Mesodermal cell (in vitro differentiated cells): ENCODE measurements around the gene ITPKB.

Experiments used
- H3K27ac ChIP-seq: 2 replicates; pipeline ENCODE4 v1.7.0; 2013; ENCODE audit warnings: mild to moderate bottlenecking, low read depth, low read length, moderate library complexity; ENCODE audit not compliant: severe bottlenecking
- H3K36me3 ChIP-seq: 2 replicates; pipeline ENCODE4 v1.7.1; 2013; ENCODE audit warnings: mild to moderate bottlenecking, low read length, moderate library complexity; ENCODE audit not compliant: control insufficient read depth, insufficient read depth
- H3K4me1 ChIP-seq: one replicate; pipeline ENCODE4 v1.7.1; 2013; ENCODE audit warnings: mild to moderate bottlenecking, low read length; ENCODE audit not compliant: insufficient read depth, control insufficient read depth, poor library complexity, severe bottlenecking
- H3K4me3 ChIP-seq: 2 replicates; pipeline ENCODE4 v1.7.0; 2013; ENCODE audit warnings: low read length, control low read depth, mild to moderate bottlenecking; ENCODE audit not compliant: insufficient read depth, poor library complexity, severe bottlenecking; ENCODE audit errors: extremely low read depth
- H3K9me3 ChIP-seq: 2 replicates; pipeline ENCODE4 v1.7.1; 2013; ENCODE audit warnings: mild to moderate bottlenecking, low read length, moderate library complexity; ENCODE audit not compliant: control insufficient read depth
- WGBS, 2 experiments: methylation state at CpG; one replicate each; pipeline ENCODE4 v1.1.5; 2013; ENCODE audit warnings: missing lambda C conversion rate in 2 of 2; ENCODE audit not compliant: insufficient coverage in 2 of 2; 5-methylcytosine and 5-hydroxymethylcytosine counted together

ITPKB gene

DNA sequence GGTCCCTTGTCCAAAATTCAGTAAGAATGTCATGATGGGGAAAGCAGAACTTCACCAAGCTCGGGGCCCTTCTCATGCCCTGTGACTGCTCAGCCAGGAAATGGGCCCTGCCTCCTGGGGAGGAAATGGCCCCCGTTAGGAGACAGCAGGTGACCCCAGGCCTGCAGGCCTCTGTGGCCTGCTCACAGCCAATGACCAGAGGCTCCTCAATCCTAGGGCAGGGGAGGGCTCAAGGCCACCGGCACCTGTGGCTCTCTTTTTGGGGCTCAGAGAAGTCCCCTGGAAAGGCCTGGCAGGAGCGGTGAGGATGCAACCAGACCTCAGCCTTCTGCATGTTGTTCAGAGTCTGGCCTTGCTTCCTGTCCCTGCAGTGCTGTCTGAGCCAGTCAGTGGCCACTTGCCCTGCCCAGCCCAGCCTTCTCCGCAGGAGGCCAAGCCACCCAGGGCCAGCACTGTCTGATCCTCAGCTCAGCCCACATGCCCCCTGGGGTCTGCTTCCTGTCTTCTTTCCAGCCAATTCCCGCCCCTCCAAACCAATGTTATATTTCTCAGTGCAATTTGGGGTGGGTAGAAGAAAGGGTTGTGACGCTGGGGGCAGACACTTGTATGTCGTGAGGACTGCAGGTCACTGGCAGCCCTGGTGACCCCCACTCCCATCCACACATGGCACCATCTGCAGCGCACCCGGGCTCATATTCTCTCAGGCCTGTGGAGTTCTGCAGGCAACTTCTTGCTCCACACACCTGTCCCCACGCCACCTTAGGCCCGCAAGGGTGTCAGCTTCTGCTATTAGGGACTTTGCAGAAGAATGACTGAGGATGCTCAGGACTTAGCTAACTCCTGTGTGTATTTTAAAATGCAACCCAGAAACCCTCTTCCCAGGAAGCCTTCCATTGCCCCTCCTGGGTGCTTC is 83.6 kb downstream of the ITPKB start:
- no peaks in the 10 kb centered on the region for H3K36me3 ChIP-seq
- WGBS, 2 experiments, result 64 to 66% methylated on average over 8 to 9 of the region's 12 CpGs
- H3K4me1 ChIP-seq, result peaks cover 56% of the 10 kb centered on the region
- H3K27ac ChIP-seq, result peak overlapping the region; percentile 10
- H3K9me3 ChIP-seq, result no peaks in the 10 kb centered on the region
- H3K4me3 ChIP-seq, result no peak overlapping the region

DNA sequence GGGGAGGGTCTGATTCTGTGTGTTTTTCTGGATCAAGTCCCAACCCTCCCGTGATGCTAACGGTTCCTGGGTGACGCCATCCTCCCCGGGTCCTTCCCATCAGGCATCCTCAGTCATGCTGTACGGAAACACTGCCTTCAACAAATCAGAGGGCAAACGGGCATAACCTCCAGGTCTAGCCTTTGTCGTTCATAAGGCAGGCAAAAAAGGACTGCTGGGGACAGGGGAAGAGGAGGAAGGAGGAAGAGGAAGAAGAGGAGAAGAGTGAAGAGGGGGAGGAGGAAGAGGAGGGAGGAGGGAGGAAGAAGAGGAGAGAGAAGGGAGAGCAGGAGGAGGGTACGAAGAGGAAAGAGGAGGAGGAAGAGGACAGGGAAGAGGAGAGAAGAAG is 84.4 kb downstream of the ITPKB start:
- 70 to 74% methylated on average over 7 to 8 of the region's 8 CpGs for WGBS, 2 experiments
- Histone ChIP-seq H3K4me3 (no peak overlapping the region), H3K9me3 (no peaks in the 10 kb centered on the region), H3K36me3 (no peaks in the 10 kb centered on the region), H3K27ac (peak overlapping the region; percentile 85), H3K4me1 (peaks cover 53% of the 10 kb centered on the region)

DNA sequence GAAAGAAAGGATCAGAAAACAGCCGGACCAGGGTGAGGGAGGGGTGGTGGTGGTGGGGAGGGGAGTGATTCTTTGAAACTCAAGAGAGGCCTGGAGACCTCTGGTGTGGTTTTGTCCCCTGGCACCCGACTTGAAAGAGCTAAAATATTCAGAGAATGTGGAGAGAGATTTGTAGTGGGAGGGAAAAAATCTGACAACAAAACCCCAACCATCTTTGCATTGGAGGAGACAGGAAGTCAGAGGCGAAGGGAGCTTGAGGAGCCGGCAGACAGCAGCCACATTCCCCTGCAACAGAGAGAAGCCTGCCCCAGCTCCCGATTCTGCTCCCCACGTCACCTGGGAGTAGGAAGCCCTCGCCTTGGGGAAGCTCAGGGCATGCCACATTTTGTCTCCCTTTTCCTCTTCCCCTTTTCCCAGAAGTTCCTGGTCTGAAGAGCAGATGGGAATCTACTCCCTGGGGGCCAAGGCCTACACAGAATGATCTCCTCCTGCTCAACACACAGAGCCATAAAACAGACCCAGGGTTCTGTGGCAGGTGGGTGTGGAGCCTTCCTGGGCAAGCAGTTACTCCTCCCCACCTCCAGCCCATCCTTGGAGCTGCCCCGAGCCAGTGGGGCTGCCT is 84.9 kb downstream of the ITPKB start:
- Histone ChIP-seq H3K27ac (peak overlapping the region; percentile 85), H3K4me1 (peaks cover 52% of the 10 kb centered on the region)
- 5 to 35% methylated on average over 4 to 5 of the region's 8 CpGs for WGBS, 2 experiments

DNA sequence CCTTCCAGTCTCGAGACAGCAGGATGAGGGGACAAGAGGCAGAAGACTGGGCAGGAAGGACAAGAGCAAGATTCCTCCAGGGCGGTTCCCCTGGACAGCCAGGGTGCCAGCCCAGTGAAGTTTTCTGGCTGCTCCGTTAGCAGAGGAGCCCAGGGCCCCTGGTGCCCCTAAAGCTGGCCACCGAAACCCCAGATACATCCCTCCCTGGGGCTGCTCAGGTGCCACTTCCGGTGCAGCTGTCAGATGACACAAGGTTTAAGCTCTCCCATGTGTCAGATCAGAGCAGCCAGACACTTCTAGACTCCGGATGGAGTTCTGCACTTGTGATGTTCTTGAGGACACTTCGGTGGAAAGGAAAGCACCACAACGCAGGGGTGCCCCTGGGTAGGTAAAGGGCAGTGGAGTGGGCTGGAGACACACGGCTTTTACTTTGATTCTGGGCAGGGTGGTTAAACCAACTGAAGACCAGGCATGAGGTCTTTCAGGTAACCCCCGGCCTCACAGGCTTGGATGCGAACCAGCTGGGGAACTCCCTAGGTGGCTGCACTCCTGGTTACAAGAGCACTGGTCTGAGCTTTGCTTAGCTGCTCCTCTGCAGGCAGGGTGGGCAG is 85.7 kb downstream of the ITPKB start:
- H3K4me3 ChIP-seq, result no peak overlapping the region
- peaks cover 5% of the 10 kb centered on the region for H3K36me3 ChIP-seq
- no peaks in the 10 kb centered on the region for H3K9me3 ChIP-seq
- 76 to 80% methylated on average over 8 to 10 of the region's 11 CpGs for WGBS, 2 experiments
- H3K4me1 ChIP-seq, result peaks cover 52% of the 10 kb centered on the region
- H3K27ac ChIP-seq, result peak overlapping the region; percentile 85

More for the DNA sequence above, 84.9 kb downstream of the ITPKB start:
- H3K4me3 ChIP-seq, result no peak overlapping the region
- no peaks in the 10 kb centered on the region for H3K36me3 ChIP-seq
- no peaks in the 10 kb centered on the region for H3K9me3 ChIP-seq

DNA sequence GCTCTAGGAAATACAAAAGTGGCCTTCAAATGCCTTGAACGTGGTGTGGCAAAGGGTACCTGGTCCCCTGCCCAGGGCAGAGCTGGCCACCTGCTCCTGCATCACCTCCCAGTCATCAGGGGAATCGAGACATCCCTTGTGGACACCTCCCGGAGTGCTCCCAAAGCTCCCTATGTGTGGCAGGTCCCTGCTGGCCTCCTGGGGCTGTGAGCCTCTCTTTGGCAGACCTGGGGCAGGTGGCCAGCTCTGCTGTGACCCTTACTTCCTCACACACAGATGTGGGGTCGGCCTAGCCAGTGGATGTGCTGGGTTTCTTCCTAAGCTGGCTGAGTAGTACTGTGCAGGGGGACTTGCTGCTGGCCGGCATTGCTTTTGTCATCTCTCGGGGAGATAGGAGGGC is 86.5 kb downstream of the ITPKB start:
- no peak overlapping the region for H3K4me3 ChIP-seq
- peaks cover 52% of the 10 kb centered on the region for H3K4me1 ChIP-seq
- peaks cover 10% of the 10 kb centered on the region for H3K36me3 ChIP-seq
- no peaks in the 10 kb centered on the region for H3K9me3 ChIP-seq
- WGBS, 2 experiments, result 86 to 97% methylated on average over 6 of the region's 6 CpGs
- no peak overlapping the region for H3K27ac ChIP-seq

DNA sequence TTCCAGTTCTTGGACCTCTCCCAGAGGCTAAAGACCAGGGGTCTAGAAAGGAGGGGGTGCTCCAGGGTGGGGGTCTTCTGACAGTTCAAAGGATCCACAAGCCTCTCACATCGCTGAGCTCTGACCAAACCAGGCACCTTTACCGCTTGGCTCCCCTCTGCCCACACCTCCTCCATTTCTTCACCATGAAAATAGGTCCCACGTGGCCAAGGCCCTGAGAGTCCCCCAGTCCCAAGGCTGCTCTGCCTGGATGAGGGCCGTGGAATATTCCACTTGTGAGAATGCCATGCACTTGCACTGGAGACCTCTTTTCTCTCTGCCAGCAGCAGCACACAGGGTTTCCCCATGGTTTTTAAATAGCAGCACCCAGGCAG is 87.4 kb downstream of the ITPKB start:
- Histone ChIP-seq H3K4me3 (no peak overlapping the region), H3K9me3 (no peaks in the 10 kb centered on the region), H3K36me3 (peaks cover 19% of the 10 kb centered on the region), H3K27ac (no peak overlapping the region), H3K4me1 (peaks cover 48% of the 10 kb centered on the region)
- WGBS, 2 experiments, result 93 to 96% methylated on average over 4 of the region's 4 CpGs

DNA sequence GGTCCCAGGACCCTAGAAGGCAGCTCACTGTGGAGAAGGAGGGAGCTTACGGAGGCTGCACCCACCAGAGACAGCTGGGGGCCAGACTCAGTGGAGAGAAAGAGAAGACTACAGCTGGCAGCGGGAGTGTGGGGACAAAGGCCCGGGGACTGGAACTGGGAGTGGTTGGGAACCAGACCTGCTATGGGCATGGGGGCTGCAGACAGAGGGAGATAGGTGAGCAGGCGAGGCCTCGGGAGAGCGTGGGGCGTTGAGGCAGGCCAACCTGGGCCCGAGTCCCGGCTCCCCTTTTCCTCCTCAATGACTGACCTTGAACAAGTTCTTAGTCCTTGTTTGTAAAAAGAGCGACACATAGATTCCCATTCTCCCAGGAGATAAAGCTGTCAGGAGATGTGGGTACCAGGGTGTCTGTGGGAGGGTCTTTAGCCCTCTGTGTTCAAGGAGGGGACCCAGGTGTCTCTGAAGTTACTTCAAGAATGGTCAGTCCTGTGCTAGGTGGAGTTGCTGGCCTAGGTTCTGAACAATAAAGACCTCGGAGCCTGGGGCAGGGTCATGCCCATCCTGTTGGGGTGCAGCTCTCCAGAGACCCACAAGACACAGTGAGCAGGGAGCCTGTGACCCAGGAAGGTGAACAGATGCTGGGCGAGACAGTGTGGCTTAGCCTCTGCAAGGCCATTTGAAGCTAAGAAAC is 87.9 kb downstream of the ITPKB start:
- 95 to 96% methylated on average over 9 to 11 of the region's 12 CpGs for WGBS, 2 experiments
- Histone ChIP-seq H3K4me1 (peaks cover 45% of the 10 kb centered on the region), H3K4me3 (no peak overlapping the region), H3K36me3 (peaks cover 24% of the 10 kb centered on the region), H3K9me3 (no peaks in the 10 kb centered on the region), H3K27ac (peak overlapping the region; percentile 46)

DNA sequence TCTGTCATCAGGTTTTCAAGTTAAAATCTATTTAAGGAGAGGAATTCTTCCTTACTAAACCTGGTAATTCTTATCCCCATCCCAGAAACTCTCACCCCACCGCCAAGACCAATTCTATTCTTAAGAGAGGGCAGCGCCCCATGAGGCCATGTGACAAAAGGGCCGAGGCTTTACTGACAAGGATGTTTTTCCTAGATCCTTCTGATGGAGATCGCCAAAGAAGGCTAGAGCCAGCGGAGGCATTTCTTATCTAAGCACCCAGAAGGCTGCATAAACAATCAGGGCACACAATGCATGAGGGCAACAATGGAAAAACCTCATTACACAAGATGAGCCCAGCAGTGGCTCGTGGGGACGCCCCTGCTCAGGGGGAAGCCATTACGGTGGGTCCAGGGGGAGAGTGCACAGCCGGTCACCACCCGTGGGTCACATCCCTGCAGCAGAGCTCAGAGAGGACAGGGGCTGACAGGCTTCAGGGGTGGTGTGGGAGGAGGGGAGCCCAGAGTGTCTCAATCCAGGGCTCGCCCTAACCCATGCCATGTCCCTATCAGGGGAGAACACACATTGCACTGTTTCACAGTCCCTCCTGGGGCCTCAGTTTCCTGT is 88.7 kb downstream of the ITPKB start:
- peaks cover 32% of the 10 kb centered on the region for H3K36me3 ChIP-seq
- peak overlapping the region; percentile 46 for H3K27ac ChIP-seq
- H3K9me3 ChIP-seq, result no peaks in the 10 kb centered on the region
- H3K4me1 ChIP-seq, result peaks cover 45% of the 10 kb centered on the region
- 73 to 77% methylated on average over 9 to 10 of the region's 11 CpGs for WGBS, 2 experiments
- H3K4me3 ChIP-seq, result no peak overlapping the region

DNA sequence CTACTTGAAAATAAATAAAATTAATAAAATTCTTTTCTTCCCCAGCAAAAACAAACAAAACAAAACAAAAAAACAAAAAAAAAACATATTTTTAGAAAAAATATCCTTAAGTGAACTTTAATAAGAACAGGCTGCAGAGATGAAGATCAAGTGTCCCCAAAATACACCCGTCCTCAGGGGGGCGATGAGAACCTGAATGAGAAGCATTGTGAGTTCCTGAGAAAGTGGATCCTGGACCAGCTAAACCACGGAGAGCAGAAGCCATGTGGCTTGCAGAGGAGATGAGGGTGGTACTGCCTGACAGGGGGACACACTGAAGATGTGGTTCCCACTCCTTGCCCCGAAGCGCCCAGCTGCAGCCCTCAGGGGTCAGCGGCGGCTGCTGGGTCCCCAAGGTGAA is 89.3 kb downstream of the ITPKB start:
- Histone ChIP-seq H3K4me3 (no peak overlapping the region), H3K9me3 (no peaks in the 10 kb centered on the region), H3K27ac (peak overlapping the region; percentile 1), H3K36me3 (peaks cover 38% of the 10 kb centered on the region), H3K4me1 (peaks cover 45% of the 10 kb centered on the region)
- WGBS, 2 experiments, result 85 to 89% methylated on average over 6 to 7 of the region's 7 CpGs

DNA sequence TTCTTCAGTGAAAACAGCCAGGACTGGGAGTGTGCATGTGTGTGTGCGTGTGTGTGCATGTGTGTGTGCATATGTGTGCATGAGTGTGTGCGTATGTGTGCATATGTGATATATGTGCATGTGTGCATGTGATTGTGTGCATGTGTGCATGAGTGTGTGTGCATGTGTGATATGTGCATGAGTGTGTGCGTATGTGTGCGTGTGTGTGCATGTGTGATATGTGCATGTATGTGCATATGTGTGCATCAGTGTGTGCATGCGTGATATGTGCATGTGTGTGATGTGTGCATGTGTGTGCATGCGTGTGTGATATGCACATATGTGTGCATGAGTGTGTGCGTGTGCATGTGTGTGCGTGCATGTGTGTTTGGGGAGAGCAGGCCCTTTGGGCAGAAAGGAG is 89.8 kb downstream of the ITPKB start:
- H3K9me3 ChIP-seq, result no peaks in the 10 kb centered on the region
- 89 to 97% methylated on average over 8 of the region's 8 CpGs for WGBS, 2 experiments
- peaks cover 43% of the 10 kb centered on the region for H3K4me1 ChIP-seq
- H3K36me3 ChIP-seq, result peaks cover 41% of the 10 kb centered on the region
- no peak overlapping the region for H3K27ac ChIP-seq
- no peak overlapping the region for H3K4me3 ChIP-seq
